ENCODE measurements around the gene KRTAP10-1.
"Not testable (repeated sequence)": the region's sequence is repeated elsewhere in the genome, so short reads cannot be mapped to it uniquely, and the experiment has no call there.

Gene KRTAP10-1

GRCh38 chr21:44569861-44570517 lies 30.0 kb upstream of the KRTAP10-1 start:
- no peak for DNase-seq

- peak; percentile 13 for DNase-seq
Observed at GRCh38 chr21:44568667-44569556, 28.9 kb upstream of the KRTAP10-1 start.

- no peak for DNase-seq
Observed at GRCh38 chr21:44568261-44568660, 28.3 kb upstream of the KRTAP10-1 start.

- no peak for DNase-seq
Observed at GRCh38 chr21:44567481-44568171, 27.6 kb upstream of the KRTAP10-1 start.

DNA sequence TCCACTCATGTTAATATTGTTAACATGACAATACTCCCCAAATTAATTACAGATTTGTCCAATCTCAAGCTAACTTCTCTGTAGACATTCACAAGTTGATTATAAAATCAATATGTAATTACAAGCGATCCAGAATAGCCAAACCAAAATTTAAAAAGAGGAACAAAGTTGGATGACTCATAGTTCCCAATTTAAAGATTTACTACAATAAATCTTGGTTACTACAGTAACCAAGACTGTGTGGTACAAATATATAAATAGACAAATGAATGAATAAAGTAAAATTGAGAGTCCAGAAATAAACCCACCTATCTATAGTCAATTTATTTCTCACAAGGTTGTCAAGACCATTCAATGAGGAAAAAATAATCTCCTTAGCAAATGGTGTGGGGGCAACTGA lies 26.4 kb upstream of the KRTAP10-1 start:
- DNase-seq = no peak

- no peak for DNase-seq
Observed at GRCh38 chr21:44564886-44565598, 25.0 kb upstream of the KRTAP10-1 start.

DNA sequence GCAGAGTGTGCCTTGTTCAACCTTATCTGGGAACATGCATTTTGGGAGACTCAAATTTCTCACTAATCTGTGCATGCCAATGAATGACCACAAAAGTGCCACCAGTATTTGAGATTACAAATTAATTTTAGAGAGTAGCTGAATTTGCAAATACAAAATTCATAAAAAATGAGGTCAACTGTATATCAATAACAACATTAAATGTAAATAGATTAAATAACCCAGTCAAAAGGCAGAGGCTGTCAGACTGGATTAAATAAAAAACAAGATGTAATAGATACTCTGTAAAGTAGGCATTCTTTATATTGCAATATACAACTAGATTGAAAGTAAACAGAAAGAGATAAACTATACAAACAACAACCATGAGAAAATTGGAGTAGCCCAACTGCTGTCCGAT lies 24.1 kb upstream of the KRTAP10-1 start:
- no peak for DNase-seq

DNA sequence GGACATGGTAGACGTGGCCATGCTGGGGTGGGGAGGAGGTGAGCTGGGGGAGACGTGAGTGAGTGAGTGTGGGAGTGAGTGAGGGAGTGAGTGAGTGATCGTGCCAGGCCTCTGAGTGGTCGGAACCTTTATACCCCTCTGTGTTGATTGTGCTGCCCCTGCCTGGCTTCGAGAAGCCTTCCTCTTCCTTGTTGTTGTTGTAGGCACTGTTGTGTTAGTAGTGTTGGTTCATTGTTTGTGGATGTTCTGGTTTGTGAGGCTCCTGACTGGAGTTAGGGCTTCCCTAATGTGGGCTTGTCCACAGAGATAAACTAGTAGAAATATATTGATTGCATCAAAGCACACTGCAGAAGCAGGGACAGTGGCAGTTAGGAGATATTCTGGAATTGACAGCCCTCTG lies 18.7 kb upstream of the KRTAP10-1 start, which contains the start of gene KRTAP10-3:
TSS of gene KRTAP10-3 (minus strand) at position 101 of the 400 bp plus-strand sequence. CDS start at position 21, 80 bp downstream.
- DNase-seq = no peak

DNA sequence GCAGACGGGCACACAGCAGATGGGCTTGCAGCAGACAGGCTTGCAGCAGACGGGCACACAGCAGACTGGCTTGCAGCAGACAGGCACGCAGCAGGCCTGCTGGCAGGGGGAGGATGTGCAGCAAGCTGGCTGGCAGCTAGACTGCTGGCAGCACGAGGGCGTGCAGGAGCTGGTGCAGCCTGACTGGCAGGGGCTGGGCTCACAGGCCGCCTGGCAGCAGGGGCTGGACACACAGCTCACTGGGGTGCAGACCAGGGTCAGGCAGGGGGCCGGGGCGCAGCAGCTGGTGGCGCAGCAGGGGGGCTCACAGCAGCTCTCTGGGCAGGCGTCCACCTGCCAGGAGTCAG lies 18.3 kb upstream of the KRTAP10-1 start:
- not testable (repeated sequence) for DNase-seq

GRCh38 chr21:44557491-44558328 lies 17.7 kb upstream of the KRTAP10-1 start:
- DNase-seq = no peak

- no peak for DNase-seq
Observed at GRCh38 chr21:44556879-44557278, 16.9 kb upstream of the KRTAP10-1 start.

GRCh38 chr21:44555200-44555875 lies 15.3 kb upstream of the KRTAP10-1 start:
- no peak for DNase-seq

- no peak for DNase-seq
Observed at GRCh38 chr21:44552681-44553080, 12.7 kb upstream of the KRTAP10-1 start.

- no peak for DNase-seq
Observed at GRCh38 chr21:44552136-44552535, 12.1 kb upstream of the KRTAP10-1 start.

- DNase-seq = no peak
Observed at GRCh38 chr21:44551340-44551961, 11.5 kb upstream of the KRTAP10-1 start, which contains the start of gene KRTAP10-2. Gene KRTAP10-2 (minus strand): TSS chr21:44551505. CDS start chr21:44551458, 47 bp downstream.

DNA sequence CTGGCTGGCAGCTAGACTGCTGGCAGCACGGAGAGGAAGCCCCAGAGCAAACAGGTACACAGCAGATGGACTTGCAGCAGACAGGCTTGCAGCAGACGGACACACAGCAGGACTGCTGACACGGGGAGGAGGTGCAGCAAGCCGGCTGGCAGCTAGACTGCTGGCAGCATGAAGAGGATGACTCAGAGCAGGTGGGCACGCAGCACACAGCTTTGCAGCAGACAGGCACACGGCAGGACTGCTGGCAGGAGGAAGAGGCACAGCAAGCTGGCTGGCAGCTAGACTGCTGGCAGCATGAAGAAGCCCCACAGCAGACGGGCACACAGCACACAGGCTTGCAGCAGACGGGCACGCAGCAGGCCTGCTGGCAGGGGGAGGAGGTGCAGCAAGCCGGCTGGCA lies 10.8 kb upstream of the KRTAP10-1 start:
- DNase-seq = no peak

GRCh38 chr21:44550285-44550684 lies 10.3 kb upstream of the KRTAP10-1 start:
- not testable (repeated sequence) for DNase-seq

GRCh38 chr21:44549525-44550211 lies 9.7 kb upstream of the KRTAP10-1 start:
- no peak for DNase-seq

DNA sequence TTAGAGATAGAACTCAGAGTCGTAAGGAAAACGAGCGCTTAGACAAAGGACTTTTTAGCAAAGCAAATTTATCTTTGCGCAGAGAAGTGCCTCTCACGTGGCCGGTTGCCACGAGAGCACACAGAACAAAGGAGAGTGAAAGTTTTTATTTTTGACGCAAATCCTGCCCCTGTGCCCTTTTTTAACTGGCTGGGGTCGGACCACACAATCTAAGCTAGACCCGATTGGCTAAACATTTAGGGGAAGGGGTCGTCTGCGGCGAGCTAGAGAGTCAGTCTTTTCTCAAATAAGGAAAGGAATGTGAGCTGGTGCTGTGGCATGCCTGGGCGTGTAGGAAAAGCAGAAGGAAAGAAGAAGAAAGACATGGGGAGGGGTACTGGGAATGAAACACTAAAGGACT lies 8.9 kb upstream of the KRTAP10-1 start:
- DNase-seq = no peak

DNA sequence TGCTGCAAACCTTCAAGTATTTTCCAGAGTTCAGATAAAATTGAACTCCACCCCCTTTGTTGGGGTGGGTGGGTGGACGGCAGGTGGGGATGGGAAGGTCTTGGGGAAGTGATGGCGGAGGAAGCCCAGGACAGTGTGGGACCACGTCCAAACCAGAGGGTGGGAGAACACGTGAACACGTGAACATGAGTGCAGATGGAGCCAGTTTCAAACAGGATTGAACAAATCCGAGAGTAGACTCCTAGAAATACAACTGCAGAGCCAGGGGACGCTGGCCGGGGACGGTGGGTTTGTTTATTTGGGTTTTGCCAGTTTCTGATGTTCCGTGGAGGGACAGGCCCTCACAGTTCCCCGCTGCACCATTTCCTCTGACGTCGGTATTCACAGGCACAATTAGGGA lies 8.4 kb upstream of the KRTAP10-1 start:
- no peak for DNase-seq

All from EL (cell line).